ENCODE measurements around the gene MYO18B.

DNA sequence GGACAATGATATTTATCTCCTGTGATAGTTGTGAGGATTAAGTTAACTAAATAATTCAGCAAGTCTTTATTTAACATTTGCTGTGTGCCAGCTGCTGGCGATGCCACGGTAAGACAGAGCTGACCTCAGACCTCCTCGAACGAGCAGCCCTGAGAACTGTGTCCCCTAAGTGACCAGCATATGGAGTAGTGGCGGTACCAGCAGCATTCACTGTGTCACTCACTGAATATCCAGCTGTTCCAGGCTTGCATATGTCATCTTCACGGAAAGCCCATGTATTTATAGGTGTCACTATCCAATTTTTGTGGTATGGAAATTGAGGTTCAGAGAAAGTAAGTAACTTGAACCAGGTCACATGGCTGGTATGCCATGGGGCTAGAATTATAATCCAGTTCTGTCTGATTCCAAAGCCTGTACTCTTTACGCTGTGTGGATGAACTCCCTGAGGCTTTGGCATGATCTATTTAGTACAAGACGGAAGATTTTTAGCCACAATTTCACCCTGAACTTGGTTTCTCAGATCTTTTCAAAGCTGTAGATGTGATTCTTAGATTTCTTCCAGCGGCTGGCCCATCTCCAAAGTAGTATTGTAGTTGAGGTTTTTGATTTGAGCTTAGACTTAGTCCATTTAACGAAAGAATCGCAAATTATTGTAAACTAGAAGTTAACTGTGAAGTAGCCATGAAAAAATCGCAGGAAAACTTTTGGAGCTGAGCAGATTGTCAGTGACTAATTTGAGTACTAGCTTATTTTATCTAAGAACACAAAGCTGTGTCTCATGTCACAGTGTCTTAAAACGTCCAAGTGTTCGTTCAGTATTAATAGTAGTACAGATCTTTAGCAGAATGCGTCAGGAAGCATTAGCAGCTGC, 49.4 kb upstream of the MYO18B start:
- TF ChIP-seq, protein P1, sequence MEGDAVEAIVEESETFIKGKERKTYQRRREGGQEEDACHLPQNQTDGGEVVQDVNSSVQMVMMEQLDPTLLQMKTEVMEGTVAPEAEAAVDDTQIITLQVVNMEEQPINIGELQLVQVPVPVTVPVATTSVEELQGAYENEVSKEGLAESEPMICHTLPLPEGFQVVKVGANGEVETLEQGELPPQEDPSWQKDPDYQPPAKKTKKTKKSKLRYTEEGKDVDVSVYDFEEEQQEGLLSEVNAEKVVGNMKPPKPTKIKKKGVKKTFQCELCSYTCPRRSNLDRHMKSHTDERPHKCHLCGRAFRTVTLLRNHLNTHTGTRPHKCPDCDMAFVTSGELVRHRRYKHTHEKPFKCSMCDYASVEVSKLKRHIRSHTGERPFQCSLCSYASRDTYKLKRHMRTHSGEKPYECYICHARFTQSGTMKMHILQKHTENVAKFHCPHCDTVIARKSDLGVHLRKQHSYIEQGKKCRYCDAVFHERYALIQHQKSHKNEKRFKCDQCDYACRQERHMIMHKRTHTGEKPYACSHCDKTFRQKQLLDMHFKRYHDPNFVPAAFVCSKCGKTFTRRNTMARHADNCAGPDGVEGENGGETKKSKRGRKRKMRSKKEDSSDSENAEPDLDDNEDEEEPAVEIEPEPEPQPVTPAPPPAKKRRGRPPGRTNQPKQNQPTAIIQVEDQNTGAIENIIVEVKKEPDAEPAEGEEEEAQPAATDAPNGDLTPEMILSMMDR (IDR thresholded peaks at IDR 0.05; ENCODE audit: low read depth, low read length): no peak
- no peak for TF ChIP-seq POLR2A (IDR thresholded peaks at IDR 0.05; ENCODE audit: extremely low read depth, insufficient read length)

Data from NB4 (cell line).